Measurements from ENCODE around the gene SERPINI1. TPM values are rescaled to one million over a fixed set of nuclear protein-coding genes. Genes with fewer than 3 reads are reported as not detected.

The SERPINI1 gene
- total and polyA plus RNA-seq, 9 of the 15 experiments (the other 6 are each of a cell fraction or from before 2014, with no cell fraction given) = 1.6 to 9.9 (median 3.5) TPM

DNA sequence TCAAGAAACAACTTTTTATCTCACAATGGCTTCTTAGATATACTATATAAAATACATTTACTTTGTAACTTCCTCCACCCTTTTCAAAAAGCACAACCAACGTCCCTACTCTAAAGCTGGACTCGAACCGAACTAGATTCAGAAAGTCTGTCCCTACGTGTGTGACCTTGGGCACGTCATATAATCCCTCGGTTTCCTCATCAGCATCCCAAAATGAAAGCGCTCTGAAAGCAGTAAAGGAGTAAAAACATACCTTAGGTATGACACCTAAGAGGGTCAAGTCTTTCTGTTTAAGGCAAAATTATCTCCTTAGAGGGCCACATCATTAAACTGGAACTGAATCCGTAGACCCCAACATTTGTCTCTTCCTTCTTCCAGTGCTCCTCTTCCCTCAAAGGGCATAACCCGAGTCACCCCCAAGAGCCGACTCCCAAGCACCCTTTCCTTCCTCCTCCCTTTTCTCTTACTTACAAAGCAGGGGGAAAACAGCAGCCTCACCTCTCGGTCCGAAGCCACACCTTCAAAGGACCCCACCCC, 1.5 kb upstream of the SERPINI1 start (continued):
- TF ChIP-seq ZNF146 (CRISPR knock-in tag; IDR thresholded peaks at IDR 0.05; ENCODE audit: unreplicated experiment) = no peak
- TF ChIP-seq PYGO2 (tag; IDR thresholded peaks at IDR 0.05) = no peak
- peak; percentile 44; the same call in 1 of the 2 replicates for TF ChIP-seq CEBPB (tag; IDR thresholded peaks at IDR 0.05)
- TF ChIP-seq, protein P1, sequence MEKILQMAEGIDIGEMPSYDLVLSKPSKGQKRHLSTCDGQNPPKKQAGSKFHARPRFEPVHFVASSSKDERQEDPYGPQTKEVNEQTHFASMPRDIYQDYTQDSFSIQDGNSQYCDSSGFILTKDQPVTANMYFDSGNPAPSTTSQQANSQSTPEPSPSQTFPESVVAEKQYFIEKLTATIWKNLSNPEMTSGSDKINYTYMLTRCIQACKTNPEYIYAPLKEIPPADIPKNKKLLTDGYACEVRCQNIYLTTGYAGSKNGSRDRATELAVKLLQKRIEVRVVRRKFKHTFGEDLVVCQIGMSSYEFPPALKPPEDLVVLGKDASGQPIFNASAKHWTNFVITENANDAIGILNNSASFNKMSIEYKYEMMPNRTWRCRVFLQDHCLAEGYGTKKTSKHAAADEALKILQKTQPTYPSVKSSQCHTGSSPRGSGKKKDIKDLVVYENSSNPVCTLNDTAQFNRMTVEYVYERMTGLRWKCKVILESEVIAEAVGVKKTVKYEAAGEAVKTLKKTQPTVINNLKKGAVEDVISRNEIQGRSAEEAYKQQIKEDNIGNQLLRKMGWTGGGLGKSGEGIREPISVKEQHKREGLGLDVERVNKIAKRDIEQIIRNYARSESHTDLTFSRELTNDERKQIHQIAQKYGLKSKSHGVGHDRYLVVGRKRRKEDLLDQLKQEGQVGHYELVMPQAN (IDR thresholded peaks at IDR 0.05; ENCODE audit: borderline replicate concordance) = no peak
- TF ChIP-seq RUNX1 (IDR thresholded peaks at IDR 0.05; ENCODE audit: low read depth) = no peak
- no peak for TF ChIP-seq ZNF77 (CRISPR knock-in tag; IDR thresholded peaks at IDR 0.05)
- TF ChIP-seq NBN (IDR thresholded peaks at IDR 0.05; ENCODE audit: low read depth) = peak; percentile 72; the same call in 1 of the 2 replicates
- TF ChIP-seq, protein P2, sequence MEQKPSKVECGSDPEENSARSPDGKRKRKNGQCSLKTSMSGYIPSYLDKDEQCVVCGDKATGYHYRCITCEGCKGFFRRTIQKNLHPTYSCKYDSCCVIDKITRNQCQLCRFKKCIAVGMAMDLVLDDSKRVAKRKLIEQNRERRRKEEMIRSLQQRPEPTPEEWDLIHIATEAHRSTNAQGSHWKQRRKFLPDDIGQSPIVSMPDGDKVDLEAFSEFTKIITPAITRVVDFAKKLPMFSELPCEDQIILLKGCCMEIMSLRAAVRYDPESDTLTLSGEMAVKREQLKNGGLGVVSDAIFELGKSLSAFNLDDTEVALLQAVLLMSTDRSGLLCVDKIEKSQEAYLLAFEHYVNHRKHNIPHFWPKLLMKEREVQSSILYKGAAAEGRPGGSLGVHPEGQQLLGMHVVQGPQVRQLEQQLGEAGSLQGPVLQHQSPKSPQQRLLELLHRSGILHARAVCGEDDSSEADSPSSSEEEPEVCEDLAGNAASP (IDR thresholded peaks at IDR 0.05) = 0 out of 2 replicates have a peak, but pooled peaks have one; percentile 28
- TF ChIP-seq ZNF445 (CRISPR knock-in tag; IDR thresholded peaks at IDR 0.05; ENCODE audit: low read depth) = no peak
- TF ChIP-seq, protein P3, sequence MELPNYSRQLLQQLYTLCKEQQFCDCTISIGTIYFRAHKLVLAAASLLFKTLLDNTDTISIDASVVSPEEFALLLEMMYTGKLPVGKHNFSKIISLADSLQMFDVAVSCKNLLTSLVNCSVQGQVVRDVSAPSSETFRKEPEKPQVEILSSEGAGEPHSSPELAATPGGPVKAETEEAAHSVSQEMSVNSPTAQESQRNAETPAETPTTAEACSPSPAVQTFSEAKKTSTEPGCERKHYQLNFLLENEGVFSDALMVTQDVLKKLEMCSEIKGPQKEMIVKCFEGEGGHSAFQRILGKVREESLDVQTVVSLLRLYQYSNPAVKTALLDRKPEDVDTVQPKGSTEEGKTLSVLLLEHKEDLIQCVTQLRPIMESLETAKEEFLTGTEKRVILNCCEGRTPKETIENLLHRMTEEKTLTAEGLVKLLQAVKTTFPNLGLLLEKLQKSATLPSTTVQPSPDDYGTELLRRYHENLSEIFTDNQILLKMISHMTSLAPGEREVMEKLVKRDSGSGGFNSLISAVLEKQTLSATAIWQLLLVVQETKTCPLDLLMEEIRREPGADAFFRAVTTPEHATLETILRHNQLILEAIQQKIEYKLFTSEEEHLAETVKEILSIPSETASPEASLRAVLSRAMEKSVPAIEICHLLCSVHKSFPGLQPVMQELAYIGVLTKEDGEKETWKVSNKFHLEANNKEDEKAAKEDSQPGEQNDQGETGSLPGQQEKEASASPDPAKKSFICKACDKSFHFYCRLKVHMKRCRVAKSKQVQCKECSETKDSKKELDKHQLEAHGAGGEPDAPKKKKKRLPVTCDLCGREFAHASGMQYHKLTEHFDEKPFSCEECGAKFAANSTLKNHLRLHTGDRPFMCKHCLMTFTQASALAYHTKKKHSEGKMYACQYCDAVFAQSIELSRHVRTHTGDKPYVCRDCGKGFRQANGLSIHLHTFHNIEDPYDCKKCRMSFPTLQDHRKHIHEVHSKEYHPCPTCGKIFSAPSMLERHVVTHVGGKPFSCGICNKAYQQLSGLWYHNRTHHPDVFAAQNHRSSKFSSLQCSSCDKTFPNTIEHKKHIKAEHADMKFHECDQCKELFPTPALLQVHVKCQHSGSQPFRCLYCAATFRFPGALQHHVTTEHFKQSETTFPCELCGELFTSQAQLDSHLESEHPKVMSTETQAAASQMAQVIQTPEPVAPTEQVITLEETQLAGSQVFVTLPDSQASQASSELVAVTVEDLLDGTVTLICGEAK (IDR thresholded peaks at IDR 0.05) = no peak
- TF ChIP-seq, protein P3 (CRISPR knock-in tag; IDR thresholded peaks at IDR 0.05) = no peak

All from K562 (cell line).